GM19468 (cell line): Measurements from ENCODE around the gene TMEM212.

ENCODE experiments used
- ATAC-seq: cut with Tn5 transposase; IDR thresholded peaks from one replicate; pipeline ENCODE4 v1.9.1; 2021; ENCODE audit warnings: mild to moderate bottlenecking, moderate library complexity, moderate number of reproducible peaks; ENCODE audit not compliant: unreplicated experiment; ENCODE audit errors: extremely low read depth

Gene TMEM212

DNA sequence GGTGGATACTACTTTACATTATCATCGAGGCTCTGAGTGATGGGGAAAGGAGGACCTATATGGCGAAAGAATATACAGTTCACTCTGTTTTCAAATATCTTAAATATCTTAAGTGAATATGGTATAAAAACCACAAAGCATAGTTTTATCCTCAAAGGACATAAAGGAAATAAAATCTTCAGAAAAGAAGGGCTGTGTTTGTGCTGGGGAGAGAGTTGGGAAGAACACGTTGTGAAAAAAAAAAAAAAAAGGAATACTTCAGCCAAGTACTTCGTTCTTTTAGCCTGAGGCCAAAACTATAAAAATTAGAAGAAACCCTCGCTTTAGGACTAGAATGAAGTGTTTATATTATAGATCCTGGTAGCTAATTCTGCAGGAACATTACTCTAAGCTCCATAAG lies 10.2 kb upstream of the TMEM212 start:
- ATAC-seq, result no peak

DNA sequence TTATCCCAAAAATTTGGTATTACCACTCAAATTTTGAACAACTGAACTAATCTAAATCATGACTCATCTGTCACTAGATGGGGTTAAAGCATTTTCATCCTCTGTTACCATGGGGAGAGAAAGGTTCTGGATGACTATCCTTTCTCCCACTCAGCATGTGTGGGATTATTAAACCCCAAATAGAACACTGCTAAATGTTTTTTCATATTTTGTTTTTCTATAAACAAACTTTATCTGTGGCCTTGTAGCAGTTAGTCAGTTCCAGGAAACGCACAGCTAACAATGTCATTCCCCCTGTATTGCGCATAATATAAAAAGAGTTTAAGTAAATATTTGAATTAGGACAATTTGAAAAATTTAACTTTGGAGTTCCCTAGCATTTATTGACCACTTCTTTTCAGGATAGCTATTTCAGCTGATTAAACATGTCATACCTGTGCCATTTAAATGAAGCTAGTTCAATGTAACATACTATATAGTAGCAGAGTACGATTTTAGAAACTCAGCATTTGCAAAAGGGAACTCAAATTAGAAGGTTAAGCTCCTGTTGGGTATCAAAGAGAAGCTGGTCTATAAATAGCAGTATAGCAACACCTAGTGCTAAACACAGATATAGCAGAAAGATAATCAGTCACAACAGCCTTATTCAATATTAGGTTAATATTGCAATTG lies 9.2 kb upstream of the TMEM212 start:
- ATAC-seq, result no peak

DNA sequence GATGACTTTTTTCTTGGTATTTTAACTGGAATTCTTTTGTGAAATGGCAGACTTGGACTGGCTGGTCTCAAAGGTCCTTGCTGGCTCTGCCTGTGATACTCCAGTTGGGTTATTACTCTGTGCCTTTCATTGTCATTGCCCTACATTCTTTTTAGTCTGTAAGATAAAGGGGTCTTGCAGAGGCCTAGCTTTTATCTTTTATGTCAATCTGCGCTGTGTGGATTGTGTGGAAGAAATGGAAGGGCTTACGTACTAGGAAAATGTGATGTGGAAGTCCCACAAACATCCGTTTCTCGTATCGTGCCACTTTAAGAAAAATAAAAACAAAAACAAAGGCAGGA lies 8.7 kb upstream of the TMEM212 start:
- no peak for ATAC-seq

DNA sequence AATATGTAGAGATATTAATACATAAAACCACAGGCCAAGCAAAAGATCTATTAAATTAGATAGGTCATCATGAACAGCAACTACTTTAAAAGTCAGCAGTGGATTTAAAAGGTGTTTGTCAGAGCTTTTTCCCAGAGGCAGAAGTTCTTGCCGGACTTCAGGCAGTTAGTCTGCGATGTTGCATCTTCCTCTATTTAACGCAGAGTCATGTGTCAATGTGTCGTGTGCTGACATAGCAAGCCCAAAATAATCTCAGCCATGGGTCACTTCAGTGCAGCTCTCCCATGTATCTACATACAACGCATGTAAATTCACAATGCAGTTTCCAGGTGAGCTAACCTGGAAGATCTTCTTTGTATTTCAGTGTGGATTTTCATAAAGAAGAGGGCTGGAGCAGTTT lies 8.0 kb upstream of the TMEM212 start:
- no peak for ATAC-seq

DNA sequence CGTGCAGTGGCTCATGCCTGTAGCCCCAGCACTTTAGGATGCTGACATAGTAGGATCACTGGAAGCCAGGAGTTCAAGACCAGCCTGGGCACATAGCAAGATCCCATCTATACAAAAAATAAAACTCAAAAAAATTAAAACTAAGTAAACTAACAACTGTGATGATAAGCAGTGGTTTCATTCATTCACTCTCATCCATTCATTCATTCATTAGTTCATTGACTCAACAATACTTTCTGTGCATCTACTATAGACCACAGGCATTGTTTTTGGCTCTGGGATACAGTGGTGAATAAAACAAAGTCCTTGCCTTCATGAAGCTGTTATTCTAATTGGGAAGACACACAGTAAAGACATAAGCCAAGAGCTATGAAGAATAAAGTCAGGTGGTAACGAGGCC lies 7.5 kb upstream of the TMEM212 start:
- ATAC-seq, result no peak

DNA sequence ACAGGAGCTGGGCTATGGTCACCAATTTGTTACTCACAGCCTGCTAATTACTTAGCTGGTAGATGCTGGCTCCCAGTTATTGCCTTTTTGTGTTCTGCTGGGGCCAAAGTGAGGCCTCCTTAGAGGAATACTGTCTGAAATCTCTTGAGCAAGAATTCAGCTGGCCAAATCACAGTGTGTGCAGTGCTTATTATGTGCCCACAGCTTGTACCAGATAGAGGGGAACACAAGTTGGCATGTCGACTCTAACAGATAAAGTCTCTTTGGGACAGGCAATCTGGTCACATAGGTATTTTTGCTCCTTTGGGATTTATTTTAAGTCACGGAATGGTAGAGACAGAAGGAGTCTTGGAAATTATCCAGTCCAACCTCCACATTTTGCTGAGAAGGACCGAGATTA lies 6.3 kb upstream of the TMEM212 start:
- no peak for ATAC-seq

DNA sequence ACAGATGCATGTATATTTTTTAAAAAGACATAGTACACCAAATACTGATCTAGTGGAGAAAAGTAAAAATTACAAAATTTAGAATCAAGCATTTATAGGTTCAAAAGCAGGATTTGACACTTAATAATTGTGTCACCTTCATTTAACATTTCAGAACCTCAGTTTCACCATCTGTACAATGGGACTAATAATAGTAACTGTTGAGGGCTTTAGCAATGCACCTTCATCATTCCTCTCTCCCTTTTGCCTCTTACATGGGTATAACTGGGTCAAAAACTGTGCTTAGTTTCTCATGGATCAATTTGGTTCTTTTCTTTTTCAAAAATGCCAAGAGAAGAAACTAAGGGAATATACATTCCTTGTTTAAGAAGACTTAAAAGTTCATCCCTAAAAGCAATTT lies 5.5 kb upstream of the TMEM212 start:
- no peak for ATAC-seq

DNA sequence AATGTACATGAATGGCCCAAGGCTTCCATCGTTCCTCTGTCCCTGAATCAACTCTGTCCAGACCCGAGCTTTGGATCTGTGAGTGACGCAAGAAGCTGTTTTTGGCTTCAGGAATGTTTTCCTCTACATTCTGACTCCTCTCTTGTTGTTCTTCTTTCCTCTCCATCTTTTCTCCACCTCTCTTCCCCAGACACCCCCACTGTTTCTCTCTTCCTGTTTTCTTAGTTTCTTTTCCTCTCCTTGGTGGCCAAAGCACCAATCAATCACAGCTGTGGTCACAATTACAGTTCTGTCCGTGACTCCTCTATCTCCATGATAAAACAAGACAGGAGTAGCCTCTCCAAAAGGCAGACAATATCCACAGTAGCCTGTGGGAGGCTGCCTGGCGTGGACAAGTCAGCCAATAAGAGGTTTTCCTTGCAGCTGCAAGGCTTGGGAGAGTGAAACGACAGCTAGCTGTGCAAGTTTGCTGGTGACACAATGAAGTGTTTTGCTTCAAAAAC lies 4.9 kb upstream of the TMEM212 start:
- ATAC-seq, result no peak

DNA sequence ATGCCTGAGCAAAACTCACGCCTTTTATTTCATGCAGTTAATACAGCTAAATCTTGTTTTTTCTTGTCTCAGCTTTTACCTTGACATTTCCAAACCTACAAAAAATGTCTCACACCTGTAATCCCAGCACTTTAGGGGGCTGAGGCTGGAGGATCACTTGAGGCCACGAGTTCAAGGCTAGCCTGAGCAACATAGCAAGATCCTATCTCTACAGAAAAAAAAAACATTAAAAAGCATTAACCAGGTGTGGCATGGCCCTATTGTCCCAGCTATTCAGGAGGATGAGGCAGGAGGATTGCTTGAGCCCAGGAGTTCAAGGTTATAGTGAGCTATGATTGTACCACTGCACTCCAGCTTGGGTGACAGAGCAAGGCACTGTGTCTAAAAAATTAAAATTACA lies 3.9 kb upstream of the TMEM212 start:
- ATAC-seq, result no peak

DNA sequence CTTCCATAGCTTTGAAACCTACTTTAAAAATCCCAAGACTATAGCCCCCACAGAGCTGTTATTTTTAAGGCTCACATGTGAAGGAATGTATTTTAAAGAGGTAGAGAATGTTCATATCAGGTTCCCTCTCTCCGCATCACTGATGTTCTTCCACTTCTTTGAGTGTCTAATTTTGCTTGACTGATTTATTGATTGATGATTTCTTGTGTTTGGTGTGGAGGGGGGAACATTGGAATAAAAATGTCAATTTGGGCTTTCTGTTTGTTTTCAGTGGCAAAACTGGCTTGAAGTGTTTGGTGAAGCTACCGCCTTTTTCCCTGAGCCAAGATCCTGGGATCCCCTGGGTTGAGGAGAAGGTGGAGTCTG lies 2.7 kb upstream of the TMEM212 start:
- no peak for ATAC-seq

DNA sequence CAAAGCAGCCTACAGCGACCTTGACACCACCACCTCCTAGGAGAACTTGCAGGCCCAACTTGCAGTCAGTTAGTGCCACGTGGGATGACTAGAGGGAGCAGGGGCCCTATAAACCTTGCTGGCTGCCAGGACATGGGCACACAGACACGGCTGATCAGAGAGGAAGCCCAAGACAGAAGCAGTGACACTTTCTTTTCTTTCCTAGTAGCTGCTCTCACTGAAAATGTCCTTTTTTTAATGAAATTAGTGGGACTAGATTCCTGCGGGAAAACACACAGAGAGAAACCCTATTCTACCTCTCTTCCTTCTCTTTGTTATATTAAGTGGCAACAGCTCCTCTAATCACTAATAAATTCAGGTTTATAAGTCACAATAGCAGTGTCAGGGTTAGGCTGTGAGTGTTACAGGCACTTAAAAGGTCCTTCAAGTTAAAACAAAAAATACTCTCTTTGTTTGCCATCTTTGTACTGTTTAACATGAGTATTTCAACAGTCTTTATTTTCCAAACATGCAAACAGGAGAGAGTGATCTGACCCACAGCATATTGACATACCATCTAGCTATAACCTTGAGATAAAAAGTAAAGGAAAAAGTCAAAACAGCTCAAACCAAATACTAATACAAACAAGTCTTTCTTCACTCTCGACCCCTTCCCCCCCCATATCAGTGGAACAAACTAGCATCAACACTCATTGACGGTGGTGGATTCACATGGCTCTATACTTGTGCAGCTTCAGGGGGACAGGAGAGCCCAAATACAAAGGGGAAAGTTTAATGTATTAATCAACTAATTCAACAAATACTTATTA lies 2.1 kb upstream of the TMEM212 start:
- ATAC-seq, result no peak

DNA sequence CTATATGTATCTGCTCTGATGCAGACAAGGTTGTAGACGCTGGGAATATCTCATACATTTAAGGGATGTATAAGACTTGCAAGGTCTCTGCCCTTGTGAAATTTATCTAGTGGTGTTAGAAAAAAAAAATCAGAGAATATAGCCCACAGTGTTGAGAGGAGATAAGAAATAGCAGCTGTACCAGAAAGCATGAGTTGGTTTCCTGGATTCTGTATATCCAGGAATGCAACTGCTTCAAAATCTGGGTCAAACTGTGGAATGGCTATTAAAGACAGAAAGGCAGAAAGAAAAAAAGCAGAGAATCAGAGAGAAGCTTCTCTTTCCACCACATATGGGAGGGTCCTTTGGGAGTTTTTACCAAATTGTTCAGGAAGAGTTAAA lies 1.5 kb upstream of the TMEM212 start:
- ATAC-seq, result no peak

DNA sequence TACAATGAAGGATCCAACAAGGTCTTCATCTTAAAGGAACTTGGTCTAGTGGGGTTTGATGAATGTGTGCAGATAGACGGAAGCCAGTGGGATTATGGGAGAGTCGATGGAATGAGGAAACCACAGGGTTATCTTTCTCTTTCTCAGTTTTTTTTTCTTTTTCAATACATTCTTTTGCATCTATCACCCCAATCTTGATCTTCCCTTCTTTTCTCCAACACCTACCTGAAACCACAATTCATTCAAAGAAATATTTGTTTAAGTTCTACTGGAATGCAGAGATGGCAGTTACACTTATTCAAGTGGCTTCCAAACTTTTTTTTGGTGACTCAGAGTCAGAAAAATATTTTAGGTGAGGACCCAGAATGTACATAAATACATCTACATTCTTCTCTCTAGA lies 1.7 kb downstream of the TMEM212 start:
- ATAC-seq, result no peak

DNA sequence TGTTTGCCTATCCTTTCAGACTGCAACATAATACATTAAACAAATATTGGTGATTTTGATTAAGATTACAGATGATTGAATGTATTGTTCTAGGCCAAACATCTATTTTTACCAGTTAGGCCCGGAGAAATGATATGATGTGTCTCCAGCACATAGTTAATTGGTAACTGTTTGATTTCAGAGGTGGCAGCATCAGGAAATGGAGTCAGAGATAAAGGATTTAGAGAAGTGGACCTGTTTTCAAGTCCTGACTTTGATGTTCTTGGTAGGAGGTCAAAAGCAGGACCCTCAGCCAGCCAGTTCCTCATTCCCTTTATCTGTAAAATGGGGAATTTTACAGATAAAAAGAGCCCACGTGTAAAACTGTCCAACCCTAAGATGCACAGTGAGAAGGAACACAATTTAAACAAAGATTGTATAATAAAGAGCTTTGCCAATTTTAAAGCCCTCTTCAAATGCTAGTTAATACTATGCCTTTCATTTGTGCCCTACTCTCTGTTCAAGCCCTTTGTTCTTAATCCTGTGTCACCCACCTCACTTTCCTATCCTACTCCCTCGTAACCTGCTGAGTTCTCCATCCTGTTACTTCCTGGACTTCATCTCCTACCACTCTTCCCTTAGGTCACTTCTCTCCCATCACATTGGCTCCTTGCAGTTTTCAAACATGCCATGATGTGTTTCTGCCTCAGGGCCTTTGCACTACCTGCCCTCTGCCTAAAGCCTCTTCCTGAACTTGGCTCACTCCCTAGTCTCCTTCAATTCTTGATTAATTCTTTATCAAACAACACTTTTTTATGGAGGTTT lies 2.5 kb downstream of the TMEM212 start:
- ATAC-seq, result no peak

DNA sequence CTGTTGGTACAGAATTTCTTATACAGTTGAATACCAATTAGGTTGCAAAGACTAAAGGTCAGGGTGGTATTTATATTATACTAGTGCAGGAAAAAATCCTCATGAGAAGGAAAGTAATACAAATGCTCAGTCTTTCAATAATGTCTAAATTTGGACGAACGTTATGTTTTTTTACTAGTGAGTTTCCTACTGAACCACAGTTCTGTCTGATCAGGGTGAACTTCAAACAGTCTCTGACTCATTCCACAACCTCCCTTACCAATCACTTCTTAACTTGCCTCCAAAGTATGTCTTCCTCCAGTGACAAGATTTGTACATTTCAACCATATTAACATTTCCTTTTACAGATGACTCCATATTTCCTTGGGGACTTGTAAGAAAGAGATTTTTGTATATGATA lies 3.4 kb downstream of the TMEM212 start:
- peak; percentile 80 for ATAC-seq

DNA sequence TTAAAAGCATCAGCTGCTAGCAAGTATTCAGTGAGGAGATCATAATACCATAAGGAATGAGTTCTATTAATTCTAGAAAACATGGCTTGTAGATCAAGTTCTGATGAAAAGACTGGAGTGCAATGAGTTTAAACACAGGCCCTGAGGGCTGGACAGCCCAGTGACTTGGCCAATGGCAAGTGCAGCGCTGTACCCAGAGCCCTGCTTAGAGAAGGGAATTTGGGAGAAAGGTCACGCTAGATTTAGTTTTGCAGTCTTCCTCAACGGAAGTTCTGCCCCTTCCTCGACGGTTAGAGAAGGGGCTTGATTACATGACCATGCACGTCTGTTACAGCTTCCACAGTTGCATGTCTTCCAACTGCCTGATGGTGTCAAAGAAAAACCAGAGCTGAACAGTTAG lies 4.0 kb downstream of the TMEM212 start:
- no peak for ATAC-seq

DNA sequence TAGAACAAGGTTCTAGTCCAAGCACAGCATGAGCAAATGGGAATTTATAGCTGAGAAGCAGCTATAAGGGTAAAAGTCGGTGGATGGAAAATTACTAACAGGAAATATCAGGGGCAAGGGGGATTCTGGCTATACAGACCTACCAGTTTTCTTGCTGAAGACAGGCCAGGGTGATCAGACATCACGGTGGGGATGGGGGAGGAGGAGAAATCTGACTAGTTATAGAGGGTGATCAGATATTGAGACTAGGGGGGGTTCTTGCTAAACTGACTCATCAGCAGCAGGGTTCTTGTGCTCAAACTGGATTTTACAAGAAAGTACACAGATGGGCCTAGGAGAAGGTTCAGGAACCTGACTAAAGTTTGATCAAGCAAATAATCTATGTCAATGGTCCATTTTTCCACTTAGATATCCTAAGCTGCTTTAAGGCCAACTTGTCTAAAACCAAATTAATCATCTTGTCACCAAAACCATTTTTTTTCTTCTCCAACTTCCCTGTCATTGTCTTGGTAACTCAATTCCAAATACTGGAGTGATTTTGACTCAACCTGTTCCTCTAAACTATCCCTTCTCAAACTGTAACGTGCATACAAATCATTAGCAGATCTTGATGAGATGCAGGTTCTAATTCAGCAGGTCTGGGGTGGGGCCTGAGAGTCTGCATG lies 4.6 kb downstream of the TMEM212 start:
- no peak for ATAC-seq

DNA sequence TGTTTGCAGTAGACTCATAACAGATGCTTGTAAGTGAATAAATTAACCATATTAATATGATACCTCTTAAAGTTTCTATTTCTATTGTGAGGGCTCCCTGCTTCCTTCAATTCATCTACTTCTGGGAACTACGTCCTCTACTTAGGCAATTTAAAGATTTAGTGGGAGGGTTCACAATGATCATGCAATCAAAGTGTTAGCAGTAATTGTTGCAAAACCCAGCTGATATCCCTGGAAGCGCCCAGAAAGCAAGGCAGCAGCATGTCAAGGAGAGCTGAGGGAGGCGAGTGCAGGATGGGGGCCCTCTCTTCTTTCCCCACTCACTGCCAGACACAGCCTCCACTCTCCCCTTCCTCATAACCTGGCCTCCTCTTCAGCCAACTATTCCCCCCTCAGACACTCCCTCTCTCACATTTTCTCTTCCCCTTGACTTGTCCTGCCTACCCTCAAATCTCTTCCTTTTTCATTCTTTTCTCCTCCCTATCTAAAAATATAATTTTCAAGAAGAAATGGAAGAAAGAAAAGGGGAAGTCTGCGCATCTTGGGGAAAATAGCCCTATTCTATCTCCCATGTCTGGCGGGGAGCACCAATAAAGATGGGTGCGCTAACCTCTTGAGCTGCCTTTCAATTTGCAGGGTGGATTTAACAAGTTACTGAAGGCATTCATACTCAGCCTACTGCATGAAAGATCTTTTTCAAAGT lies 6.6 kb downstream of the TMEM212 start:
- no peak for ATAC-seq

DNA sequence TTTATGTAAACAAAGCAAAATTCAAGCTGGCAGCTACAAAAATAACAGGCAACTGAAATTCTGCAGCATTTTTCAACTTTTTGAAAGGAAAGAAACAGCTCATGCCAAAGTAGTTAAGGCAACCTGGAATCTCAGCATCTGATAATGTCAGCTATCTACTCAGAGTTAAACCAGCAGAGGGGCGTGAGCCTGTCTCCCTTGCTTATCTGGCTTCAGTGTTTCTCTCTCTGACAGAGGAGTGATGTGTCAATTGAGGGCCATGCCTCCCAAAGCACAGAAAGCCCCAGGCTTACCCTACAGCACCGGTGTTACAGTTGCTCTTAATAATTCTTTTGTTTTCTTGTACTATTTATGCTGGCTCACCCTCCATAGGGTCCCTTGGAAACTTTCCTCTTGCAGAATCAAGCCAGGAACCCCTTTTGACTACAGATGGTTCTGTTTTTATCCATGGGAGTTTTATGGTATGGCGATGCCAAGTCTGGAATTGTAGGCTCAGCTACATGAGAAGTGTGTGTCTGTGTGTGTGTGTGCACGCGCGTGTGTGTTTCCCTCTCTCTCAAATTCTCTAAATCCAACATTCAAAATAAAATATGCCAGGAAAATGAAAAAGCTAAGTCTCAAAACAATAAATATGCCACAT lies 7.3 kb downstream of the TMEM212 start:
- ATAC-seq, result no peak
